ENCODE results near the gene AZIN2.
A peak's percentile ranks its signal among the peaks of the same experiment; 100 is the strongest.
"Not testable (repeated sequence)": the region's sequence is repeated elsewhere in the genome, so short reads cannot be mapped to it uniquely, and the experiment has no call there.

AZIN2 gene

GRCh38 chr1:33131191-33131590 is 50.2 kb downstream of the AZIN2 start:
- no peak for DNase-seq

GRCh38 chr1:33132549-33132948 is 51.6 kb downstream of the AZIN2 start:
- DNase-seq, result no peak

GRCh38 chr1:33133478-33134105 is 52.6 kb downstream of the AZIN2 start:
- no peak for DNase-seq

GRCh38 chr1:33136041-33136440 is 55.1 kb downstream of the AZIN2 start:
- DNase-seq, result not testable (repeated sequence)

- no peak for DNase-seq
Observed at GRCh38 chr1:33137800-33138199, 56.8 kb downstream of the AZIN2 start.

- DNase-seq, result no peak
Observed at GRCh38 chr1:33140153-33141149, 59.5 kb downstream of the AZIN2 start.

- no peak for DNase-seq
Observed at GRCh38 chr1:33141216-33141615, 60.3 kb downstream of the AZIN2 start.

GRCh38 chr1:33141781-33142180 is 60.8 kb downstream of the AZIN2 start:
- no peak for DNase-seq

GRCh38 chr1:33142483-33143064 is 61.6 kb downstream of the AZIN2 start:
- DNase-seq, result no peak

- DNase-seq, result no peak
Observed at GRCh38 chr1:33143176-33143575, 62.2 kb downstream of the AZIN2 start.

GRCh38 chr1:33143698-33144097 is 62.7 kb downstream of the AZIN2 start:
- no peak for DNase-seq

- DNase-seq, result no peak
Observed at GRCh38 chr1:33146003-33146402, 65.0 kb downstream of the AZIN2 start.

- DNase-seq, result no peak
Observed at GRCh38 chr1:33147275-33147996, 66.5 kb downstream of the AZIN2 start.

GRCh38 chr1:33147997-33148314 is 67.0 kb downstream of the AZIN2 start:
- no peak for DNase-seq

GRCh38 chr1:33148615-33149014 is 67.7 kb downstream of the AZIN2 start:
- DNase-seq, result no peak

- DNase-seq, result no peak
Observed at GRCh38 chr1:33149453-33150190, 68.7 kb downstream of the AZIN2 start.

GRCh38 chr1:33150522-33150921 is 69.6 kb downstream of the AZIN2 start:
- no peak for DNase-seq

GRCh38 chr1:33151116-33151515 is 70.2 kb downstream of the AZIN2 start:
- DNase-seq, result no peak

- DNase-seq, result peak; percentile 94
Observed at GRCh38 chr1:33152685-33153432, 71.9 kb downstream of the AZIN2 start.

GRCh38 chr1:33153650-33154049 is 72.7 kb downstream of the AZIN2 start:
- no peak for DNase-seq

- no peak for DNase-seq
Observed at GRCh38 chr1:33155877-33156538, 75.1 kb downstream of the AZIN2 start.
